NCI-H1092 (cell line): ENCODE measurements around the gene PLLP.

Experiments
- DNase-seq: peaks from one replicate; lab custom pipeline; 2025; lab: John Stamatoyannopoulos, UW

The PLLP gene

GRCh38 chr16:57284209-57284951, at the start of gene PLLP:
Gene PLLP, minus strand, starts transcription at chr16:57284672. Its CDS starts 132 bp downstream, at chr16:57284540.
- DNase-seq: no peak

- DNase-seq: no peak
Observed at GRCh38 chr16:57333402-57333801, 48.9 kb upstream of the PLLP start.

GRCh38 chr16:57331355-57331754, 46.9 kb upstream of the PLLP start:
- DNase-seq: no peak

GRCh38 chr16:57329718-57330327, 45.4 kb upstream of the PLLP start:
- DNase-seq: no peak

GRCh38 chr16:57325458-57325857, 41.0 kb upstream of the PLLP start:
- DNase-seq: no peak

- DNase-seq: no peak
Observed at GRCh38 chr16:57324749-57325148, 40.3 kb upstream of the PLLP start.

GRCh38 chr16:57319646-57320045, 35.2 kb upstream of the PLLP start:
- no peak for DNase-seq

GRCh38 chr16:57318240-57318970, 33.9 kb upstream of the PLLP start:
- no peak for DNase-seq

GRCh38 chr16:57316390-57317017, 32.0 kb upstream of the PLLP start:
- DNase-seq: no peak

GRCh38 chr16:57315416-57315815, 30.9 kb upstream of the PLLP start:
- DNase-seq: no peak

GRCh38 chr16:57314161-57314785, 29.8 kb upstream of the PLLP start:
- DNase-seq: no peak

- DNase-seq: no peak
Observed at GRCh38 chr16:57313509-57313908, 29.0 kb upstream of the PLLP start.

GRCh38 chr16:57310801-57311200, 26.3 kb upstream of the PLLP start:
- no peak for DNase-seq

GRCh38 chr16:57308041-57308440, 23.6 kb upstream of the PLLP start:
- no peak for DNase-seq

- DNase-seq: no peak
Observed at GRCh38 chr16:57307365-57307764, 22.9 kb upstream of the PLLP start.

GRCh38 chr16:57306676-57307341, 22.3 kb upstream of the PLLP start:
- no peak for DNase-seq

- no peak for DNase-seq
Observed at GRCh38 chr16:57305159-57305811, 20.8 kb upstream of the PLLP start.

- DNase-seq: no peak
Observed at GRCh38 chr16:57304169-57305061, 19.9 kb upstream of the PLLP start.

GRCh38 chr16:57303910-57304168, 19.4 kb upstream of the PLLP start:
- DNase-seq: no peak
